K562 (cell line): ENCODE data around the gene SLC37A3. TPM values are rescaled to one million over a fixed set of nuclear protein-coding genes. Genes with fewer than 3 reads are reported as not detected.

Experiments used
- C11orf30 ChIP-seq: fragments of 450-650 bp; IDR thresholded peaks from 2 replicates; pipeline ENCODE4 v1.6.1; 2016; ENCODE audit warnings: low read depth, mild to moderate bottlenecking
- CHD1 ChIP-seq: fragments of 200-600 bp; sonication (generic); IDR thresholded peaks from one replicate; pipeline ENCODE4 v1.6.1; 2012; ENCODE audit warnings: mild to moderate bottlenecking, moderate library complexity, low read length, inconsistent platforms
- FIP1L1 ChIP-seq: fragments of 200-400 bp; formaldehyde crosslinking; IDR thresholded peaks from 2 replicates; pipeline ENCODE4 v1.6.1; 2018; ENCODE audit warnings: mild to moderate bottlenecking, low read depth, low read length; ENCODE audit not compliant: poor library complexity, severe bottlenecking
- HDAC6 ChIP-seq: IDR thresholded peaks from 2 replicates; pipeline ENCODE4 v1.6.1; 2012; ENCODE audit warnings: low read depth, mild to moderate bottlenecking, control low read depth, inconsistent platforms, low read length, moderate library complexity
- HEY1 ChIP-seq: fragments of 250-450 bp; sonication (Bioruptor Pico); IDR thresholded peaks from 2 replicates; pipeline ENCODE4 v1.5.0; 2020; ENCODE audit warnings: mild to moderate bottlenecking, moderate library complexity, borderline replicate concordance
- MEF2A ChIP-seq: IDR thresholded peaks from 2 replicates; pipeline ENCODE4 v1.6.1; 2011; ENCODE audit warnings: low read depth, mild to moderate bottlenecking, low read length, moderate library complexity; ENCODE audit not compliant: control insufficient read depth
- NFE2 ChIP-seq: IDR thresholded peaks from 2 replicates; pipeline ENCODE4 v1.6.1; 2014; ENCODE audit warnings: antibody characterized with exemption, low read depth
- NFIX ChIP-seq: fragments of 250-450 bp; sonication (Bioruptor Pico); IDR thresholded peaks from 2 replicates; pipeline ENCODE4 v1.4.0; 2020; ENCODE audit warnings: low read depth, mild to moderate bottlenecking, moderate library complexity
- NR2C1 ChIP-seq, 2 experiments: fragments of 450-650 bp; IDR thresholded peaks; 2 replicates each; pipeline ENCODE4 v1.6.1; 2017; ENCODE audit warnings: mild to moderate bottlenecking in 2 of 2, antibody characterized with exemption in 1 of 2, inconsistent platforms in 1 of 2, missing compliant biosample characterization in 1 of 2, missing genetic modification characterization in 1 of 2
- SFPQ ChIP-seq: fragments of 200-400 bp; formaldehyde crosslinking; IDR thresholded peaks from 2 replicates; pipeline ENCODE4 v1.6.1; 2017; ENCODE audit warnings: mild to moderate bottlenecking, low read depth, low read length, moderate library complexity
- SREBF2 ChIP-seq: sonication (generic); formaldehyde crosslinking; IDR thresholded peaks from 2 replicates; pipeline ENCODE4 v1.4.0; 2020; ENCODE audit warnings: mild to moderate bottlenecking, missing genetic modification reagents
- SRSF7 ChIP-seq: fragments of 200-400 bp; formaldehyde crosslinking; optimal IDR thresholded peaks from 2 replicates; pipeline ENCODE3; 2017; ENCODE audit warnings: mild to moderate bottlenecking, low read depth, low read length
- SRSF9 ChIP-seq: fragments of 200-400 bp; formaldehyde crosslinking; IDR thresholded peaks from 2 replicates; pipeline ENCODE4 v1.6.1; 2017; ENCODE audit warnings: low read depth, low read length, borderline replicate concordance
- TRIM28 ChIP-seq: fragments of 450-650 bp; IDR thresholded peaks from 2 replicates; pipeline ENCODE4 v1.6.1; 2017
- ZBED1 ChIP-seq: IDR thresholded peaks from 2 replicates; pipeline ENCODE4 v1.6.1; 2014
- ZBTB8A ChIP-seq: fragments of 450-650 bp; IDR thresholded peaks from 2 replicates; pipeline ENCODE4 v1.6.1; 2018; ENCODE audit warnings: mild to moderate bottlenecking, moderate library complexity; ENCODE audit not compliant: partially characterized antibody
- ZFX ChIP-seq: sonication (generic); formaldehyde crosslinking; IDR thresholded peaks from 2 replicates; pipeline ENCODE4 v1.8.0; 2022; ENCODE audit warnings: mild to moderate bottlenecking, missing genetic modification reagents, moderate library complexity
- ZKSCAN3 ChIP-seq: fragments of 250-450 bp; sonication (Bioruptor Pico); IDR thresholded peaks from 2 replicates; pipeline ENCODE4 v1.4.0; 2020
- ZNF134 ChIP-seq: fragments of 250-450 bp; sonication (Bioruptor Pico); conservative IDR thresholded peaks from 2 replicates; pipeline ENCODE4 v1.4.0; 2020
- ZNF408 ChIP-seq: fragments of 250-450 bp; sonication (Bioruptor Pico); IDR thresholded peaks from 2 replicates; pipeline ENCODE4 v1.4.0; 2020; ENCODE audit warnings: low read depth, mild to moderate bottlenecking, moderate library complexity
- ZNF830 ChIP-seq: fragments of 250-450 bp; sonication (Bioruptor Pico); IDR thresholded peaks from 2 replicates; pipeline ENCODE4 v1.5.0; 2021; ENCODE audit warnings: mild to moderate bottlenecking
- polyA plus RNA-seq, 8 experiments: library from polyadenylated mRNA; depleted of rRNA in 4 of 8; stranded (reverse) in 5 of 8; unstranded in 3 of 8; fragments of >200 nt; fragmentation: Nextera tagmentation in 2 of 8; fragmentation: Illumina TruSeq in 1 of 8; extraction: Ambion mirVana in 2 of 8; extraction: Trizol in 1 of 8; gene quantifications; 2 replicates each; pipeline versions ENCODE4 v1.2.1 to v1.2.3, GENCODE V29; 2011 to 2014; ENCODE audit warnings: inconsistent platforms in 1 of 8, missing spikeins in 1 of 8
- total RNA-seq, 7 experiments: library from RNA; depleted of rRNA in 6 of 7; stranded (reverse); fragments of >200 nt in 6 of 7; fragmentation: Illumina TruSeq in 2 of 7; extraction: Trizol in 2 of 7; gene quantifications; 2 replicates each; pipeline versions ENCODE4 v1.2.1 to v1.2.3, GENCODE V29; 2011 to 2021; ENCODE audit warnings: low replicate concordance in 1 of 7
- TF ChIP-seq, protein P1 (sequence below): sonication (generic); formaldehyde crosslinking; IDR thresholded peaks from 2 replicates; pipeline ENCODE4 v1.8.0; 2022; ENCODE audit warnings: mild to moderate bottlenecking, missing genetic modification reagents
- TF ChIP-seq, protein P2 (sequence below): fragments of 250-450 bp; sonication (Bioruptor Pico); IDR thresholded peaks from 2 replicates; pipeline ENCODE4 v1.5.0; 2020; ENCODE audit warnings: mild to moderate bottlenecking
- TF ChIP-seq, protein P3 (sequence below), 2 experiments: fragments of 450-650 bp in 1 of 2; sonication (generic) in 1 of 2; formaldehyde crosslinking; conservative IDR thresholded peaks; 2 replicates each; pipeline versions ENCODE4 v1.4.0 to v1.8.1; 2020 to 2022; ENCODE audit warnings: mild to moderate bottlenecking in 1 of 2, missing genetic modification reagents in 1 of 2

SLC37A3 gene
- total and polyA plus RNA-seq, 9 of the 15 experiments (the other 6 are each of a cell fraction or from before 2014, with no cell fraction given) = 11.7 to 59.1 (median 26.8) TPM

GRCh38 chr7:140391634-140392033 is 6.7 kb downstream of the SLC37A3 start (continued):
- TF ChIP-seq, protein P1, sequence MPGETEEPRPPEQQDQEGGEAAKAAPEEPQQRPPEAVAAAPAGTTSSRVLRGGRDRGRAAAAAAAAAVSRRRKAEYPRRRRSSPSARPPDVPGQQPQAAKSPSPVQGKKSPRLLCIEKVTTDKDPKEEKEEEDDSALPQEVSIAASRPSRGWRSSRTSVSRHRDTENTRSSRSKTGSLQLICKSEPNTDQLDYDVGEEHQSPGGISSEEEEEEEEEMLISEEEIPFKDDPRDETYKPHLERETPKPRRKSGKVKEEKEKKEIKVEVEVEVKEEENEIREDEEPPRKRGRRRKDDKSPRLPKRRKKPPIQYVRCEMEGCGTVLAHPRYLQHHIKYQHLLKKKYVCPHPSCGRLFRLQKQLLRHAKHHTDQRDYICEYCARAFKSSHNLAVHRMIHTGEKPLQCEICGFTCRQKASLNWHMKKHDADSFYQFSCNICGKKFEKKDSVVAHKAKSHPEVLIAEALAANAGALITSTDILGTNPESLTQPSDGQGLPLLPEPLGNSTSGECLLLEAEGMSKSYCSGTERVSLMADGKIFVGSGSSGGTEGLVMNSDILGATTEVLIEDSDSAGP = no peak
- TF ChIP-seq MEF2A = no peak
- no peak for TF ChIP-seq NR2C1 (IDR thresholded peaks at IDR 0.05)
- TF ChIP-seq NR2C1 (tag; IDR thresholded peaks at IDR 0.05) = no peak
- no peak for TF ChIP-seq SFPQ
- TF ChIP-seq SREBF2 (CRISPR knock-in tag) = no peak
- TF ChIP-seq ZNF830 (CRISPR knock-in tag) = no peak
- no peak for TF ChIP-seq FIP1L1
- TF ChIP-seq ZBED1 = no peak
- TF ChIP-seq, protein P2, sequence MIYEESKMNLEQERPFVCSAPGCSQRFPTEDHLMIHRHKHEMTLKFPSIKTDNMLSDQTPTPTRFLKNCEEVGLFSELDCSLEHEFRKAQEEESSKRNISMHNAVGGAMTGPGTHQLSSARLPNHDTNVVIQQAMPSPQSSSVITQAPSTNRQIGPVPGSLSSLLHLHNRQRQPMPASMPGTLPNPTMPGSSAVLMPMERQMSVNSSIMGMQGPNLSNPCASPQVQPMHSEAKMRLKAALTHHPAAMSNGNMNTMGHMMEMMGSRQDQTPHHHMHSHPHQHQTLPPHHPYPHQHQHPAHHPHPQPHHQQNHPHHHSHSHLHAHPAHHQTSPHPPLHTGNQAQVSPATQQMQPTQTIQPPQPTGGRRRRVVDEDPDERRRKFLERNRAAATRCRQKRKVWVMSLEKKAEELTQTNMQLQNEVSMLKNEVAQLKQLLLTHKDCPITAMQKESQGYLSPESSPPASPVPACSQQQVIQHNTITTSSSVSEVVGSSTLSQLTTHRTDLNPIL (CRISPR knock-in tag) = no peak
- no peak for TF ChIP-seq HDAC6
- no peak for TF ChIP-seq NFE2
- TF ChIP-seq HEY1 (CRISPR knock-in tag) = no peak
- no peak for TF ChIP-seq CHD1
- no peak for TF ChIP-seq SRSF7
- TF ChIP-seq ZBTB8A = no peak
- TF ChIP-seq C11orf30 = peak; percentile 89
- 0 out of 2 replicates have a peak, but pooled peaks have one; percentile 32 for TF ChIP-seq ZNF134 (CRISPR knock-in tag)
- TF ChIP-seq, protein P3, sequence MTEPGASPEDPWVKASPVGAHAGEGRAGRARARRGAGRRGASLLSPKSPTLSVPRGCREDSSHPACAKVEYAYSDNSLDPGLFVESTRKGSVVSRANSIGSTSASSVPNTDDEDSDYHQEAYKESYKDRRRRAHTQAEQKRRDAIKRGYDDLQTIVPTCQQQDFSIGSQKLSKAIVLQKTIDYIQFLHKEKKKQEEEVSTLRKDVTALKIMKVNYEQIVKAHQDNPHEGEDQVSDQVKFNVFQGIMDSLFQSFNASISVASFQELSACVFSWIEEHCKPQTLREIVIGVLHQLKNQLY (CRISPR knock-in tag; conservative IDR thresholded peaks at IDR 0.05) = no peak
- no peak for TF ChIP-seq NFIX
- peak; percentile 80; the same call in 1 of the 2 replicates for TF ChIP-seq TRIM28
- no peak for TF ChIP-seq ZFX (CRISPR knock-in tag)
- no peak for TF ChIP-seq ZNF408
- no peak for TF ChIP-seq SRSF9
- TF ChIP-seq ZKSCAN3 (CRISPR knock-in tag) = no peak
